ENCODE results near the gene MXI1.

DNA sequence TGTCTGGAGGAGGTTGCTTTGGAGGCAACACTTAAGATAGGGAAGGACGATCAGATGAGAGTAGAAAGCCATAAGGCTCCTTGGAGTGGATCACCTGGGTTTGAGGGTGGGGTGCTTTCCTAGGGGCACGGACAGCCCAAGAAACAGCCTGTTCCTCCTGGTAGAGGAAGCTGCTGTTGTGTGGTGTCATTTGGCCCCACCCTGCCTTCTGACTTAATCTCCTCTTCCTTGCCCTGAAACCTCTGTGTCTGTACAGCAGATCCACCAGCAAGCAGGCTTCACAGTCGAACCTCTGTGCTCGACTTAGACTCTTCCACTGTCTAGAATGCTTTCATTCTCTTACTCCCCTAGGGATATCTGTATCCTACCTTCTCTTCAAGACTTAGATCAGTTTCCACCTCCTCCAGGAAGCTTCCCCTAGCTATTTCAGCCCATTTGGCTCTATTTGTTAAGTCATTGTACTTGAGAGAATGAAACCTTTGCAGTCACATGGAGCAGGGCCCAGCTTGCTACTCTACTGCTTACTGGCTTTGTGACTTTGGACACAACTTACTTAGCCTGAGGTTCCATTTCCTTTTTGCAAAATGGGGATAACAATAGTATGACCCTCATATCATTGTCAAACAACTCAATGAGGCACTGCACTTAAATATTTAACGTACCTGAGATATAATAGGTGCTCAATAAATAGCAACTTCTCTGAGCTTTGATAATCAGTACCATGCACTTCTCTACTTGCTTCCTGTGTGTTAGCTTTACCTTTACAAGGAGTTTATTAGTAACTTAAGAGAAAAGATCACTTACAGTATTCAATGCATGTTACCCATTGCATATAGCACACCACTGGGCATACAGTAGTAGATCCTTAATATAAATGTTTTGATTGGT, 5.0 kb downstream of the MXI1 start:
- TF ChIP-seq, protein P1, sequence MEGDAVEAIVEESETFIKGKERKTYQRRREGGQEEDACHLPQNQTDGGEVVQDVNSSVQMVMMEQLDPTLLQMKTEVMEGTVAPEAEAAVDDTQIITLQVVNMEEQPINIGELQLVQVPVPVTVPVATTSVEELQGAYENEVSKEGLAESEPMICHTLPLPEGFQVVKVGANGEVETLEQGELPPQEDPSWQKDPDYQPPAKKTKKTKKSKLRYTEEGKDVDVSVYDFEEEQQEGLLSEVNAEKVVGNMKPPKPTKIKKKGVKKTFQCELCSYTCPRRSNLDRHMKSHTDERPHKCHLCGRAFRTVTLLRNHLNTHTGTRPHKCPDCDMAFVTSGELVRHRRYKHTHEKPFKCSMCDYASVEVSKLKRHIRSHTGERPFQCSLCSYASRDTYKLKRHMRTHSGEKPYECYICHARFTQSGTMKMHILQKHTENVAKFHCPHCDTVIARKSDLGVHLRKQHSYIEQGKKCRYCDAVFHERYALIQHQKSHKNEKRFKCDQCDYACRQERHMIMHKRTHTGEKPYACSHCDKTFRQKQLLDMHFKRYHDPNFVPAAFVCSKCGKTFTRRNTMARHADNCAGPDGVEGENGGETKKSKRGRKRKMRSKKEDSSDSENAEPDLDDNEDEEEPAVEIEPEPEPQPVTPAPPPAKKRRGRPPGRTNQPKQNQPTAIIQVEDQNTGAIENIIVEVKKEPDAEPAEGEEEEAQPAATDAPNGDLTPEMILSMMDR (IDR thresholded peaks at IDR 0.05), result no peak
- no peak for TF ChIP-seq POLR2A (IDR thresholded peaks at IDR 0.05)

Measured in uterus (tissue), 2 donors.